M059J (cell line): Measurements from ENCODE around the gene STXBP5L. TPM values are rescaled to one million over a fixed set of nuclear protein-coding genes. Genes with fewer than 3 reads are reported as not detected.
"Not testable (repeated sequence)": the region's sequence is repeated elsewhere in the genome, so short reads cannot be mapped to it uniquely, and the experiment has no call there.

Experiments used
- DNase-seq: peaks from one replicate; pipeline ENCODE4 v3.0.0-alpha.2; 2012; ENCODE audit warnings: low read depth
- total RNA-seq: library from RNA; depleted of rRNA; stranded (reverse); fragments of >200 nt; shearing (Covaris generic); gene quantifications from 2 replicates; pipeline ENCODE4 v1.2.3, GENCODE V29; 2014; rRNA removed

The STXBP5L gene
- total RNA-seq, result 0.07 TPM in 1 of 2 replicates, not detected in the other

DNA sequence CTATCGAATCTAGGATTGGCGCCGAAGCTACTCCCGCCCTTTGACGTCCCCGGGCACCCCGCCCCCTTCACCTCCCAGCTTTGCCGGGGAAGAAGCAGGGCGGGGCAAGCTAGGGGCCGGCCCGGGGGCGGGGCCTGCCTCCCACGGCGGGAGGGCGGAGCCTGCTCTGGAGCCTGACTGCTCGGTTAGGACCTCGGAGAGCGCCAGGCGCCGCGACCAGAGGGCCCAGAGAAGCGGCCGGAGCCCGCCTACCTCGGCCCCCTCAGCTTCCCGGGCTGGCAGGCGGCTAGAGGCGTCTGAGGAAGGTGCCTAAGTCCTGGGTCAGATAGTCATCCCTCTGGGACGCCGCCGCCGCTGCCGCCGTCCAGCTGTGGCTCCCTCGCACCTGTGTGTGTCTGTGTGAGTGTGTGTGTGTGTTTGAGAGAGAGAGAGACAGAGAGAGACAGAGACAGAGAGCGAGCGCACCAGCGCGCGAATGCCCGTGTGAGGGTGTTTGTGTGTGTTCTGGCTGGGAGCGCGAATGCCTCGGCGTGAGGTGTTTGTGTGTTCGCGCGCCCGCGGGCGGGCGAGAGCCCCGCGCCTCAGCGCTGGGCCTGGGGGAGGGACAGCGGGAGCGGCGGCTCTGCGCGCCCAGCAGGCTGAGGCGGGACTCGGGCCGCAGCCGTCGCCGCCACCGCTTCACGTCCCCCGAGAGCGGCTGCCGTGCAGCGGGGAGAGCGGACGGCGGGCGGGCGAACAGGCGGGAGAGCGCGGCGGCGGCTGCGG, at the start of gene STXBP5L:
Gene STXBP5L (plus strand): TSS at position 176 of the 765 bp plus-strand sequence. CDS start 1,374 bp downstream, outside the sequence.
- DNase-seq, result peak; percentile 68

- peak; percentile 3 for DNase-seq
Observed at GRCh38 chr3:120858521-120858920, 49.5 kb upstream of the STXBP5L start.

GRCh38 chr3:120864541-120864940, 43.5 kb upstream of the STXBP5L start:
- no peak for DNase-seq

DNA sequence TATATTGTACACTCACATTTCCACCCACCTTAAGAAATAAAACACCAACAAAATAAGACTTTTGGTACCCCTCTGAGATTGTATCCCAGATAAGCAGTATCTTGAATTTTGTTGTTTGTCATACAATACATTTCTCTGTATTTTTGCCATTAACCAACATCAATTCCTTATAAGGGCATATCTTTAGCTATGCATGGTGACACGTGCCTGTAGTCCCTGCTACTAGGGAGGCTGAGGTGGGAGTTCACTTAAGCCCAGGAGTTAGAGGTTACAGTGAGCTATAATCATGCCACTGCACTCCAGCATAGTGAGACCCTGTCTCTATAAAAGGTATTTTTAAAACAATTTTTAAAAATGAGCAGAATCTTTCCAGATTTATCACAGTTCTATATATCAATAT, 32.5 kb upstream of the STXBP5L start:
- no peak for DNase-seq

DNA sequence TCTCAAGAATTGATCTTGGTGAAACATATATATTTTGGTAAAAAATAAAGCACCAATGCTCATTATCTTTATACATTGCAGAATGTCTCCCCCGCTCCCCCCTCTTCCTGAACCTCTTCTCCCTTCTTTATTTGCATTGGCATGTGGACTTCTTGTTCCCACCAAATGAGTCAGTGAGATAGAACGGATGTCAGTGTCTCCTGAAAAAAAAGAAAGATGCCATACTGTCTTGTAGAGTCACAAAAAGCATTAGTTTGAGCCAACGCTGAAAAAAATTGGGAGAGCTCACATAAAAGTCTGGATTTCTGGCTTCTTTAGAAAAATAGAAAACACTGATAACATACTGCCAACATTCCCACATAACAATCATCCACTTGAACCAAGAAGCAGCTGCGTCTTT, 32.0 kb upstream of the STXBP5L start:
- DNase-seq, result no peak

- DNase-seq, result no peak
Observed at GRCh38 chr3:120879411-120879810, 28.6 kb upstream of the STXBP5L start.

DNA sequence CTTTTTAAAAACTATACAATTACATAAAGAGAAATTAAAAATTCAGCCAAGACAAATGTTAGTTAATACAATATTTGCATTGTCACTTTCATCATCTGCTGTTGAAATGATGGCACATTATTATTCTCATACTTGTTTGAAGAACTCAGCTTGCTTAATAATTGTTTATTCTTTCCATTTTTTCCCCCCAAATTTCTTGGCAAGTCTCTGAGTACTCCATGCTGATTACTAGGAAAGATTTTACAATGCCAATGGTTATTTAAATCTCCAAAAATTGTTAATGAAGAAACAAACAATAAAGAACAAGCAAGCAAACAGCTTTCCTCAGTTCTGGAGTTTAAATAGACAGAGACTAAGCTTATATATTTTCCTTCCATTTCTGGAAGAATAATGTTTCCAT, 15.1 kb upstream of the STXBP5L start:
- DNase-seq, result no peak

GRCh38 chr3:120894316-120895057, 13.5 kb upstream of the STXBP5L start:
- DNase-seq, result peak; percentile 71

DNA sequence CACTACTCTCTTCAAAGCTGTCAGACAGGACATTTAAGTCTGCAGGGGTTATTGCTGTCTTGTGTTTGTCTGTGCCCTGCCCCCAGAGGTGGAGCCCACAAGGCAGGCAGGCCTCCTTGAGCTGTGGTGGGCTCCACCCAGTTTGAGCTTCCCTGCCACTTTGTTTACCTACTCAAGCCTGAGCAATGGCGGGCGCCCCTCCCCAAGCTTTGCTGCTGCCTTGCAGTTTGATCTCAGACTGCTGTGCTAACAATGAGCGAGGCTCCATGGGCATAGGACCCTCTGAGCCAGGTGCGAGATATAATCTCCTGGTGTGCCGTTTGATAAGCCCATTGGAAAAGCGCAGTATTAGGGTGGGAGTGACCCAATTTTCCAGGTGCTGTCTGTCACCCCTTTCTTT, 6.3 kb upstream of the STXBP5L start:
- not testable (repeated sequence) for DNase-seq

GRCh38 chr3:120903221-120903620, 4.8 kb upstream of the STXBP5L start:
- no peak for DNase-seq

DNA sequence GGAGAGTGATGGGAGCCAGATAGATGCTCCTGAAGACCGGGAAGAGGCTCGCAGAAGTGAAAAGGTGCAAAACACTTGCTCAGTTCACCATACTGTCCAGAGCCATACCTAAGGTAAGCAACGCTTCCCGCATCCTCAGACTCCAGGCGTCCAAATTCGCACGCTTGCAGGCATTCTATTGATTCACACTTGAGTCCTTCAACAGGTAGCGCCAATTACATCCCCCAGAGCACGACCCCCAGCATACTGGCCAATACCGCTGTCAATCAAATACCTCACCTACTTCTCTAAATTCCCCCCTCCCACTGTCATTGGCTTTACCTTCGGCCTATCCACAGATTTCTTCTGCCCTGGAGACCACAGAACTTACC, 361 bp upstream of the STXBP5L start:
- DNase-seq, result no peak

- no peak for DNase-seq
Observed at GRCh38 chr3:120908795-120909601, 993 bp downstream of the STXBP5L start.

- DNase-seq, result no peak
Observed at GRCh38 chr3:120909602-120909878, 1.5 kb downstream of the STXBP5L start.

DNA sequence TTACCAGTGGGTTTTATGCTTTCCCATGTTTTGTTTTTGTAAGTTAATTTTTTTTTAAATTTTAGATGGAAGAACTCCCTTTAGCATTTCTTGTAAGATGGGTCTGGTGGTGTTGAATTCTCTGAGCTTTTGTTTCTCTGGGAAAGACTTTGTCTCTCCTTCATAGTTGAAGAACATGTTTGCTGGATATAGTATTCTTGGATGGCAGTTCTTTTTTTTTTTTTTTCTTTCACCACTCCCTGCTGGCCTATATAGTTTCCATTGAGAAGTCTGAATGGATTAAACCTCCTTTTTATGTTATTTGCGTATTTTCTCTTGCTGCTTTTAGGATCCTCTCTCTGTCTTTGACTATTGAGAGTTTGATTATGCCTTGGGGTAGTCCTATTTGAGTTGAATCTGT, 18.1 kb downstream of the STXBP5L start:
- DNase-seq, result no peak

GRCh38 chr3:120928991-120929390, 21.0 kb downstream of the STXBP5L start:
- peak; percentile 54 for DNase-seq

- DNase-seq, result no peak
Observed at GRCh38 chr3:120931593-120931992, 23.6 kb downstream of the STXBP5L start.

- DNase-seq, result no peak
Observed at GRCh38 chr3:120956143-120956542, 48.1 kb downstream of the STXBP5L start.

- no peak for DNase-seq
Observed at GRCh38 chr3:120982608-120983320, 74.8 kb downstream of the STXBP5L start.

- no peak for DNase-seq
Observed at GRCh38 chr3:120983321-120983665, 75.3 kb downstream of the STXBP5L start.

DNA sequence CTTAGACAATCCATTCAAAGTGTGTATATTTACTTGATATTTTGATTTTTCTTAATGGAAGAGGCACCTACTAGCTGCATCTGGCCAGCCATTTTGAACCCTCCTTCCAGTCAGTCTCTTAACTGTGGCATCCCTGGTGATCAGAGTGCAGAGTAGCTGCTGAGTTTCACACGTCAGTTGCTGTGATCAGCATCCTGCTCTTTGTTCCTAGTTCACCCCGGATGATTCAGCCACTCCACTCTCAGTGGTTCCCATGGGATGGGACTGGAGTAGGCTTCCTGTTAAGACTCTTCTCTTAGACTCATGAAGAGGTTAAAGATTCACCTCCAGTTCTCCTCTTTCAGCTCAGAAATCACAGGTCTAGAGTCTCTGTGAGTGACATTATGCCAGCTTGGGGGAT, 75.8 kb downstream of the STXBP5L start:
- DNase-seq, result no peak

DNA sequence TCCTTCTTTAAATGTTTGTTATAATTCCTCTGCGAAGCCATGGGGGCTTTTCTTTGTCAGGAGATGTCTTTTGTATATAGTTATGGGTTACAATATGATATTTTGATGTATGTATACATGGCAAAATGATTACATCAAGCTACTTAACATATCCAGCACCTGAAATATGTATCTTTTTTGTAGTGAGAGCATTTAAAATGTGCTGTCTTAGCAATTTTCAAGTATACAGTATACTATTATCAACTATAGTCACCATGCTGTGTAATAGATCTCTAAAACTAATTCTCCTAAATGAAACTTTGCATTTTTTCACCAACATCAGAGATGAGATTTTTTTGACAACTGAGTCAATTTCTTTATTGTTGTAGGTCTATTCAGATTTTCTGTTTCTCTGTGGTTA, 77.2 kb downstream of the STXBP5L start:
- DNase-seq, result no peak

DNA sequence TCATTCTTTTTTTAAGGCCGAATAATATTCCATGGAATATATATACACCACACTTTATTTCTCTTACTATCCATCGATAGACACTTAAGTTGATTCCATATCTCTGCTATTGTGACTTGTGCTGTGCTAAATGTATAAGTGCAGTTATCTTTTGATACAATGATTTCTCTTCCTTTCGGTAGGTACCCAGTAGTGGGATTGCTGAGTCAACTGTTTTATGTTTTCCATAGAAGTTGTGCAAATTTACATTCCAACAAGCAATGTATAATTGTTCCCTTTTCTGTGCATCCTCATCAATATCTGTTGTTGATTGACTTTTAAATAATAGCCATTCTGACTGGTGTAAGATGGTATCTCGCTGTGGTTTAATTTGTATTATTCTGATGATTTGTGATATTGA, 81.0 kb downstream of the STXBP5L start:
- no peak for DNase-seq
